Measurements from ENCODE around the gene ADAMTS3.

GRCh38 chr4:72374159-72374558 lies 194.9 kb downstream of the ADAMTS3 start:
- TF ChIP-seq CTCF (IDR thresholded peaks at IDR 0.05; ENCODE audit: extremely low read depth in 1 of 2, insufficient read depth in 1 of 2, low read depth in 1 of 2, low read length in 2 of 2) = no peak
- TF ChIP-seq POLR2A (IDR thresholded peaks at IDR 0.05; ENCODE audit: low read depth, low read length) = no peak
- no peak for TF ChIP-seq EZH2 (IDR thresholded peaks at IDR 0.05; ENCODE audit: borderline replicate concordance, low read depth, low read length, severe bottlenecking)
